H1 (cell line): ENCODE data around the gene ARHGAP8.

Source experiments
- ASH2L ChIP-seq: fragments of 200-600, 300-600 bp; sonication (generic); IDR thresholded peaks from one replicate; pipeline ENCODE4 v1.7.1; 2017; ENCODE audit warnings: low read length
- BACH1 ChIP-seq: IDR thresholded peaks from 2 replicates; pipeline ENCODE4 v1.6.1; 2012; ENCODE audit warnings: low read length, improper control_type of control experiment
- CTBP2 ChIP-seq: IDR thresholded peaks from 2 replicates; pipeline ENCODE4 v1.7.0; 2011; ENCODE audit warnings: borderline replicate concordance, mild to moderate bottlenecking, moderate library complexity, mixed read lengths, low read length; ENCODE audit not compliant: insufficient read depth, insufficient read length
- EGR1 ChIP-seq: IDR thresholded peaks from 2 replicates; pipeline ENCODE4 v1.6.1; 2011; ENCODE audit warnings: low read depth, low read length, borderline replicate concordance
- EP300 ChIP-seq, 2 experiments: IDR thresholded peaks; 1 replicate in 1 of 2; 2 replicates in 1 of 2; pipeline ENCODE4 v1.6.1; 2011 to 2012; ENCODE audit warnings: low read depth in 2 of 2, low read length in 2 of 2, mild to moderate bottlenecking in 2 of 2, borderline replicate concordance in 1 of 2, inconsistent platforms in 1 of 2, moderate library complexity in 1 of 2
- EZH2 ChIP-seq: fragments of 200-600 bp; sonication (generic); IDR thresholded peaks from 2 replicates; pipeline ENCODE4 v1.7.1; 2012; ENCODE audit warnings: low read depth, mild to moderate bottlenecking, moderate library complexity, low read length, inconsistent platforms; ENCODE audit not compliant: severe bottlenecking
- MAFK ChIP-seq: IDR thresholded peaks from 2 replicates; pipeline ENCODE4 v1.6.1; 2012; ENCODE audit warnings: low read depth, mild to moderate bottlenecking, improper control_type of control experiment, low read length
- MAX ChIP-seq: IDR thresholded peaks from 2 replicates; pipeline ENCODE4 v1.6.1; 2012; ENCODE audit warnings: inconsistent platforms
- POLR2A ChIP-seq, 2 experiments: IDR thresholded peaks; 1 replicate in 1 of 2; 2 replicates in 1 of 2; pipeline ENCODE4 v1.6.1; 2011; ENCODE audit warnings: low read depth in 2 of 2, low read length in 2 of 2, mild to moderate bottlenecking in 2 of 2; ENCODE audit errors: control extremely low read depth in 1 of 2
- RFX5 ChIP-seq: IDR thresholded peaks from 2 replicates; pipeline ENCODE4 v1.6.1; 2011; ENCODE audit warnings: low read depth, low read length, improper control_type of control experiment, borderline replicate concordance
- SIN3A ChIP-seq, 2 experiments: IDR thresholded peaks in 1 of 2; conservative IDR thresholded peaks in 1 of 2; 2 replicates each; pipeline ENCODE4 v1.6.1; 2011 to 2012; ENCODE audit warnings: low read length in 2 of 2, improper control_type of control experiment in 1 of 2, low read depth in 1 of 2, mild to moderate bottlenecking in 1 of 2
- SRF ChIP-seq: IDR thresholded peaks from 2 replicates; pipeline ENCODE4 v1.6.1; 2011; ENCODE audit warnings: mild to moderate bottlenecking, low read depth, low read length, moderate library complexity
- USF2 ChIP-seq: IDR thresholded peaks from 2 replicates; pipeline ENCODE4 v1.6.1; 2011; ENCODE audit warnings: low read length, improper control_type of control experiment
- TF ChIP-seq, protein P1 (sequence below), 3 experiments: IDR thresholded peaks; 1 replicate in 2 of 3; 2 replicates in 1 of 3; pipeline versions ENCODE4 v1.5.1 to v1.6.1; 2011; ENCODE audit warnings: low read length in 3 of 3, mild to moderate bottlenecking in 3 of 3, inconsistent platforms in 2 of 3, low read depth in 1 of 3, moderate library complexity in 1 of 3; ENCODE audit not compliant: insufficient read depth in 1 of 3; ENCODE audit errors: control extremely low read depth in 1 of 3

DNA sequence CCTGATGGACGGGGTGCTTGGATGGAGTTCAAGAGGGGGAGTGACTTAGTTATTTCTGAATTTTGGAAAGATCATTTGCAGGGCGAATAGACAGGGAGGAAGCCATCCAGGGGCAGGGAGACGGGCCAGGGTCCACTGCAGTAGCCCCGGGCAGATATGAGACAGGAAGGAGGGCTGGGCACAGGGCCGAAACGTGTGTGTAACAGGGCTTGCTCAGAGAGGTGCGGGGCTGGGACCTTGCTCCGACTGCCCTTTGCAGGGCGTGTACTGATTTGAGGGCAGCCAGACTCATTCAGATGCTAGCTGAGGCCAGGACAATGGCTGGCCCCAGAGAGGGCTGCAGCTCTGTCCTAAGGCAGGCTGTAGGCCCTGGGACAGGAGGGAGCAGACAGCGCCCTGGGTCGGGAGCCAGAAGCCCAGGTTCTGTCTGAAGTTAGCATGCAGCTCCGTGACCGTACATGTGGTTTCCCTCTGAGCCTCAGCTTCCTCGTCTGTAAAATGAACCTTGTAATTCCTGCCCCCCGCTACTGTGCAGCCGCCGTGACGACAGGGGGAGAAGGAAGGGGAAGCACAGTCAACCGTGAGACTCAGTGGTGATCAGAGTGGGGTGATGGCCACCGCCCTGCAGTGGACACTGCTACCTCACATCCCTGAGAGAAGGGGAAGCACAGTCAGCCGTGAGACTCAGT, 154.0 kb downstream of the ARHGAP8 start:
- TF ChIP-seq, protein P1, sequence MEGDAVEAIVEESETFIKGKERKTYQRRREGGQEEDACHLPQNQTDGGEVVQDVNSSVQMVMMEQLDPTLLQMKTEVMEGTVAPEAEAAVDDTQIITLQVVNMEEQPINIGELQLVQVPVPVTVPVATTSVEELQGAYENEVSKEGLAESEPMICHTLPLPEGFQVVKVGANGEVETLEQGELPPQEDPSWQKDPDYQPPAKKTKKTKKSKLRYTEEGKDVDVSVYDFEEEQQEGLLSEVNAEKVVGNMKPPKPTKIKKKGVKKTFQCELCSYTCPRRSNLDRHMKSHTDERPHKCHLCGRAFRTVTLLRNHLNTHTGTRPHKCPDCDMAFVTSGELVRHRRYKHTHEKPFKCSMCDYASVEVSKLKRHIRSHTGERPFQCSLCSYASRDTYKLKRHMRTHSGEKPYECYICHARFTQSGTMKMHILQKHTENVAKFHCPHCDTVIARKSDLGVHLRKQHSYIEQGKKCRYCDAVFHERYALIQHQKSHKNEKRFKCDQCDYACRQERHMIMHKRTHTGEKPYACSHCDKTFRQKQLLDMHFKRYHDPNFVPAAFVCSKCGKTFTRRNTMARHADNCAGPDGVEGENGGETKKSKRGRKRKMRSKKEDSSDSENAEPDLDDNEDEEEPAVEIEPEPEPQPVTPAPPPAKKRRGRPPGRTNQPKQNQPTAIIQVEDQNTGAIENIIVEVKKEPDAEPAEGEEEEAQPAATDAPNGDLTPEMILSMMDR (IDR thresholded peaks at IDR 0.05; ENCODE audit: control extremely low read depth in 1 of 3, insufficient read depth in 1 of 3, low read depth in 1 of 3, low read length in 3 of 3): no peak
- TF ChIP-seq SRF (no peak), SIN3A (conservative IDR thresholded peaks at IDR 0.05 in 1 of 2, IDR thresholded peaks at IDR 0.05 in 1 of 2; ENCODE audit: low read depth in 1 of 2, low read length in 2 of 2) (no peak), ASH2L (no peak), POLR2A (IDR thresholded peaks at IDR 0.05; ENCODE audit: control extremely low read depth in 1 of 2, low read depth in 2 of 2, low read length in 2 of 2) (no peak), CTBP2 (no peak), BACH1 (no peak), RFX5 (no peak), MAX (no peak), USF2 (no peak), EP300 (IDR thresholded peaks at IDR 0.05; ENCODE audit: borderline replicate concordance in 1 of 2, low read depth in 2 of 2, low read length in 2 of 2) (no peak), EGR1 (no peak), MAFK (no peak), EZH2 (no peak)
